Activated B cell treated with CpG ODN at 0.5 μM for 24 hours (primary cell): ENCODE measurements around the gene RAD1. TPM values are rescaled to one million over a fixed set of nuclear protein-coding genes. Genes with fewer than 3 reads are reported as not detected.
"Not testable (repeated sequence)": the region's sequence is repeated elsewhere in the genome, so short reads cannot be mapped to it uniquely, and the experiment has no call there.

Experiments
- ATAC-seq: fragments of 200-7000 bp; cut with Tn5 transposase; one replicate; pipeline ENCODE4 v1.10.0; 2021; ENCODE audit warnings: low read depth, mild to moderate bottlenecking, moderate library complexity
- CTCF ChIA-PET: fragments of 350-600 bp; sonication (Branson Sonifier 250); formaldehyde crosslinking; loops from one replicate; lab custom pipeline; 2021; ENCODE audit warnings: antibody characterized with exemption; lab: Charles Lee
- POLR2A ChIA-PET: fragments of 350-600 bp; sonication (Branson Sonifier 250); formaldehyde crosslinking; loops from one replicate; lab custom pipeline; 2021; ENCODE audit warnings: antibody characterized with exemption; lab: Charles Lee
- DNase-seq: peaks from one replicate; pipeline ENCODE4 v3.0.0; 2022
- H3K27ac Mint-ChIP-seq: one replicate; pipeline ENCODE4 v1.8.0; 2020; ENCODE audit warnings: mixed read lengths
- H3K27me3 Mint-ChIP-seq: one replicate; pipeline ENCODE4 v1.8.0; 2021; ENCODE audit warnings: mixed read lengths
- H3K36me3 Mint-ChIP-seq: one replicate; pipeline ENCODE4 v1.8.0; 2021; ENCODE audit warnings: low read depth, mixed read lengths
- H3K4me1 Mint-ChIP-seq: one replicate; pipeline ENCODE4 v1.8.0; 2021; ENCODE audit warnings: mixed read lengths
- H3K4me3 Mint-ChIP-seq: one replicate; pipeline ENCODE4 v1.8.0; 2020; ENCODE audit warnings: mild to moderate bottlenecking, mixed read lengths
- H3K9me3 Mint-ChIP-seq: one replicate; pipeline ENCODE4 v1.8.0; 2020; ENCODE audit warnings: mixed read lengths
- intact Hi-C: fragments of 100-400 bp; cut with micrococcal nuclease; formaldehyde crosslinking; loops from one replicate; pipeline ENCODE4 v1.15.1; 2024
- total RNA-seq: library from RNA; stranded (reverse); gene quantifications from 2 replicates; pipeline ENCODE4 v1.2.3, GENCODE V29; 2022
- TF ChIP-seq, protein P1 (sequence below): fragments of 200-600 bp; IDR thresholded peaks from one replicate; pipeline ENCODE4 v1.8.0; 2022; ENCODE audit warnings: antibody characterized with exemption, mild to moderate bottlenecking

The RAD1 gene
- total RNA-seq, 1 donor from 2014 or later, result 24.4 TPM

DNA sequence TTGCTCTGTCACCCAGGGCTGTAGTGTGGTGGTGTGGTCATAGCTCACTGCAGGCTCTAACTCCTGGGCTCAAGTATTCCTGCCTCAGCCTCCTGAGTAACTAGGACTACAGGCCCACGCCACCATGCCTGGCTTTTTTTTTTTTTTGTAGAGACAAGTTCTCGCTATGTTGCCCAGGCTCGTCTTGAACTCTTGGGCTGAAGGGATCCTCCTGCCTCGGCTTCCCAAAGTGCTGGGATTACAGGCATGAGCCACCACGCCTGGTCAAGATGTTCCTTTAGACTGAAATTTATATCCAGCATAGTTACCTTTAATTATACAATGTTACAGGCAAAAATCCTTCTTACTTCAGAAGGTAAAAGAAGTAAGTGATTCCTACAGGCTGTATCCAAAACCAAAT lies 12.5 kb upstream of the RAD1 start:
- ChIA-PET CTCF (no interaction called here), POLR2A (interaction anchor here (3.2 kb wide), 1 partner anchor 12 kb away, joined by 125 read pairs; the partner anchor contains the start of genes BRIX1 and RAD1)
- intact Hi-C loops, result loop anchor here (5.0 to 10.0 kb wide), 4 partner anchors 387 to 1950 kb away; partner anchors contain the start of gene NIPBL
- TF ChIP-seq, protein P1, sequence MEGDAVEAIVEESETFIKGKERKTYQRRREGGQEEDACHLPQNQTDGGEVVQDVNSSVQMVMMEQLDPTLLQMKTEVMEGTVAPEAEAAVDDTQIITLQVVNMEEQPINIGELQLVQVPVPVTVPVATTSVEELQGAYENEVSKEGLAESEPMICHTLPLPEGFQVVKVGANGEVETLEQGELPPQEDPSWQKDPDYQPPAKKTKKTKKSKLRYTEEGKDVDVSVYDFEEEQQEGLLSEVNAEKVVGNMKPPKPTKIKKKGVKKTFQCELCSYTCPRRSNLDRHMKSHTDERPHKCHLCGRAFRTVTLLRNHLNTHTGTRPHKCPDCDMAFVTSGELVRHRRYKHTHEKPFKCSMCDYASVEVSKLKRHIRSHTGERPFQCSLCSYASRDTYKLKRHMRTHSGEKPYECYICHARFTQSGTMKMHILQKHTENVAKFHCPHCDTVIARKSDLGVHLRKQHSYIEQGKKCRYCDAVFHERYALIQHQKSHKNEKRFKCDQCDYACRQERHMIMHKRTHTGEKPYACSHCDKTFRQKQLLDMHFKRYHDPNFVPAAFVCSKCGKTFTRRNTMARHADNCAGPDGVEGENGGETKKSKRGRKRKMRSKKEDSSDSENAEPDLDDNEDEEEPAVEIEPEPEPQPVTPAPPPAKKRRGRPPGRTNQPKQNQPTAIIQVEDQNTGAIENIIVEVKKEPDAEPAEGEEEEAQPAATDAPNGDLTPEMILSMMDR, result no peak
- no peak for ATAC-seq
- H3K36me3 Mint-ChIP-seq, result peaks cover 38% of the 10 kb centered on the region
- H3K27me3 Mint-ChIP-seq, result no peaks in the 10 kb centered on the region
- DNase-seq, result no peak
- no peak overlapping the region for H3K27ac Mint-ChIP-seq
- no peaks in the 10 kb centered on the region for H3K9me3 Mint-ChIP-seq
- H3K4me1 Mint-ChIP-seq, result peaks cover 35% of the 10 kb centered on the region
- H3K4me3 Mint-ChIP-seq, result no peak overlapping the region

DNA sequence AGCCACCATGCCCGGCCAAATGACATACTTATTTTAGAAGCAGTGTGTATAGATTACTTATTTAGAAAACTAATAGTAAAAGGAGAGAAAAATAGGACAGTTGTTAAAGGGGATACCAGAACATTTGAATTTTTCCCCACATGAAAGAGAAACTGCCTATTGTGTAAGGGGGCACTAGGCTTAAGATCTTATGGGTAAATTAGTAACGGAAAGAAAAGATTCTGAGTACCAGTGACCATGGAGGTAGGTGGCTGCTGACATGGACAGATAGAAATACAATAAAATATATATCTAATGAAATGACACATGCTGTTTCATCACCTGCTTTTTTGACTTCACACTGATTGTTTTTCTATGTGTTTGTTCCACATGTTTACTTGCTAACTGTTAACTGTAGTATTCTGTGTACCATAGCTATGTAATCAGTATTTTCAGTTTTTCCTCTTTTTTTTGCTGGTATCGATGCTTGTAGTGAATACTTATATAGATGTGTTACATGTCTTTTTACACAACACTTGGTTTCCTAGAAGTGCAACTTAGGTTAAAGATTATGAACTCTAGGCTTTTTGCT lies 11.1 kb upstream of the RAD1 start:
- H3K4me1 Mint-ChIP-seq, result peaks cover 28% of the 10 kb centered on the region
- POLR2A ChIA-PET, result no interaction called here

DNA sequence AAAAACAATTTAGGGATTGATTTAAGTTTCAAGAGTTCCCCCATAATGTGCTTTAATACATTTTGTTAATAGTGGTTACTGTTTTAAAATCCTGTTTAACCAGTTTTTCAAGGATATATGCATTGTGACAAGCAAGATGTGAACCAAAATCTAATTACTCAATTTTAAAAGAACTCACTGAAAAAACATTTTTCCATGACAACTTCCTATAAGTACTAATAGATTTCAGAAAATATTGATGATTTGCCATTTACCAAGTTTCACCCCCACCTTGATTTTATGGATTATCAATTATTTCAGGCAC lies 9.1 kb upstream of the RAD1 start:
- Mint-ChIP-seq H3K4me3 (no peak overlapping the region), H3K27ac (no peak overlapping the region), H3K9me3 (no peaks in the 10 kb centered on the region), H3K36me3 (peaks cover 61% of the 10 kb centered on the region), H3K27me3 (no peaks in the 10 kb centered on the region), H3K4me1 (peaks cover 16% of the 10 kb centered on the region)
- TF ChIP-seq, protein P1, result no peak
- ChIA-PET CTCF (no interaction called here), POLR2A (interaction anchor here (1.4 kb wide), 1 partner anchor 9 kb away, joined by 9 read pairs; the partner anchor contains the start of genes BRIX1 and RAD1)
- ATAC-seq (no peak), DNase-seq (no peak)
- intact Hi-C loops, result loop anchor here (1.0 to 10.0 kb wide), 3 partner anchors 9 to 1800 kb away; partner anchors contain the start of genes BRIX1 and RAD1

More for the DNA sequence above, 11.1 kb upstream of the RAD1 start:
- TF ChIP-seq, protein P1, result no peak
- H3K9me3 Mint-ChIP-seq, result no peaks in the 10 kb centered on the region
- CTCF ChIA-PET, result interaction anchor here (0.6 kb wide), 1 partner anchor 9 kb away, joined by 3 read pairs; no protein-coding TSS in a partner anchor
- H3K27me3 Mint-ChIP-seq, result no peaks in the 10 kb centered on the region
- ATAC-seq, result no peak
- intact Hi-C loops, result loop anchor here (5.0 to 10.0 kb wide), 4 partner anchors 388 to 1951 kb away; partner anchors contain the start of gene NIPBL
- no peak overlapping the region for H3K27ac Mint-ChIP-seq
- H3K36me3 Mint-ChIP-seq, result peaks cover 48% of the 10 kb centered on the region
- no peak for DNase-seq
- H3K4me3 Mint-ChIP-seq, result no peak overlapping the region

DNA sequence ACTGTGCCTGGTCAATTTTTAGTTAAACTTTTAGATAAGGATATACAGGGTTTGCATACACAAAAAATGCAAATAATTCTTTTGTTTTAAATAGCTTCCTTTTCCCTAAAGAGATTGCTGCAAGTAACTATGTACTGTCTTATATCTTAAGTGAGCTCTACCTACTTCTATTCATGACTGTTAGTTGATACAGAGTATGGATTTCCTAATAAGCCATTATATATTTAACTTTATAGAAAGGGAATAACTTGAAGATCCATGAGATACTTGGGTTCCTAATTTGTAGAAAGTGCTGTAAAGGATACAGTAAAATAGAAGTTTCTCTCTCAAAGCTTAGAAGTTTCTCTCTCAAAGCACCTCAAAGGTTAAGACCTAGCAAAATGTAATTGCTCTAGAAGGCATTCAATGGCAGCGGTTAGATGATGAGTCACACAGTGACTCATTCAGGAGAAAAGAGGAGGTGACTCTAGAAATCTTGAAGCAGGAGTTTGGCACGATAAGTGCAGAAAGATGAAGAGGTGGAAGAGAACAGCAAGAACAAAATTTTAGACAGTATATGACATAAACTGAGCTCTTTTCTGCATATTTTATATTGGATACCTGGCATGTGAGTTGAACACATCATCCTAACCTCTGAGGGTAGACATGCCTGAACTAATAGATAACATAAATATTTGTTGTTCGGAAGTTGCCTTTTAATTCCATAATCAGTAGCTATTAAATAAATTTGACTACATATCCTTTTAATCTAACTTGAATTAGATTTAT lies 8.6 kb upstream of the RAD1 start:
- Mint-ChIP-seq H3K9me3 (no peaks in the 10 kb centered on the region), H3K27me3 (no peaks in the 10 kb centered on the region), H3K36me3 (peaks cover 59% of the 10 kb centered on the region), H3K27ac (peak overlapping the region; percentile 4), H3K4me3 (no peak overlapping the region), H3K4me1 (peaks cover 12% of the 10 kb centered on the region)
- ATAC-seq, result peak; percentile 73
- no peak for DNase-seq
- CTCF ChIA-PET, result no interaction called here
- TF ChIP-seq, protein P1, result no peak
- POLR2A ChIA-PET, result interaction anchor here (1.4 kb wide), 1 partner anchor 9 kb away, joined by 9 read pairs; the partner anchor contains the start of genes BRIX1 and RAD1
- intact Hi-C loops, result loop anchor here (1.0 to 10.0 kb wide), 3 partner anchors 9 to 1801 kb away; partner anchors contain the start of genes BRIX1 and RAD1

DNA sequence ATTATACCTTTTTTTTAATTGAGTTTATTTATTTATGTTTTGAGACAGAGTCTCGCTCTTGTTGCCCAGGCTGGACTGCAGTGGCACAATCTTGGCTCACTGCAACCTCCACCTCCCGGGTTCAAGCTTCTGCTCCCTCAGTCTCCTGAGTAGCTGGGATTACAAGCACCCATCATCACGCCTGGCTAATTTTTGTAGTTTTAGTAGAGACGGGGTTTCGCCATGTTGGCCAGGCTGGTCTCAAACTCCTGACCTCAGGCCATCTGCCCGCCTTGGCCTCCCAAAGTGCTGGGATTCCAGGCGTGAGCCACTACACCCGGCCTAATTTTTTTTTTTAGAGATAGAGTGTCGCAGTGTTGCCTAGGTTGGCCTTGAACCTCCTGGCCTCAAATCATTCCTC lies 8.0 kb upstream of the RAD1 start:
- H3K4me3 Mint-ChIP-seq, H3K27ac Mint-ChIP-seq, H3K4me1 Mint-ChIP-seq, DNase-seq, ATAC-seq, H3K9me3 Mint-ChIP-seq, CTCF ChIA-PET, H3K27me3 Mint-ChIP-seq: not testable (repeated sequence)
- peaks cover 62% of the 10 kb centered on the region for H3K36me3 Mint-ChIP-seq
- POLR2A ChIA-PET, result interaction anchor here (1.4 kb wide), 1 partner anchor 8 kb away, joined by 9 read pairs; the partner anchor contains the start of genes BRIX1 and RAD1
- intact Hi-C loops, result loop anchor here (10.0 kb wide), 2 partner anchors 392 to 1802 kb away; no protein-coding TSS in a partner anchor
